Inferior parietal cortex (tissue), 1 donor: ENCODE data around the gene RAP2B.
A peak's percentile ranks its signal among the peaks of the same experiment; 100 is the strongest.
"Not testable (repeated sequence)": the region's sequence is repeated elsewhere in the genome, so short reads cannot be mapped to it uniquely, and the experiment has no call there.

ENCODE experiments used
- DNase-seq: peaks from one replicate; pipeline ENCODE4 v3.0.0-alpha.2; 2016; ENCODE audit errors: extremely low spot score

RAP2B gene

DNA sequence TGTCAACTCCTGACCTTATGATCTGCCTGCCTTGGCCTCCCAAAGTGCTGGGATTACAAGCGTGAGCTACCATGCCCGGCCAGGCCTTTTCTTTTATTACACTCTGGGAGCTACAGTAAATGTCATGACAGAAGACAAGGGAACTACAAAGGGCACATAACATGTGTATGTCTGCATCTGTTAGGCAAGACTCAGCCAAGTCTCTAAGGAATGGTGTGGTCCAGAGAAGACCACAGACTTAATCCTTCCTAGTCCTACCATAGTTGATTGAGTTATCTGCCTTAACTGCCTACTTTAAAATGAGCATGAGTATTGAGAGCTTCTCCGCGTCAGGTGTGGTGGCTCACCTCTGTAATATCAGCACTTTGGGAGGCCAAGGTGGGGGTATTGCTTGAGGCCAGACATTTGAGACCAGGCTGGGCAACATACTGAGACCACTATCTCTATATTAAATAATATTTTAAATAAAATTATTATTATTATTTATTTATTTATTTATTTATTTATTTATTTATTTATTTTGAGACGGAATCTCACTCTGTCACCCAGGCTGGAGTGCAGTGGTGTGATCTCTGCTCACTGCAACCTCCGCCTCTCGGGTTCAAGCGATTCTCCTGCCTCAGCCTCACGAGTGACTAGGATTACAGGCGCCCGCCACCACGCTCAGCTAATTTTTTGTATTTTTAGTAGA is 31.9 kb downstream of the RAP2B start:
- not testable (repeated sequence) for DNase-seq

DNA sequence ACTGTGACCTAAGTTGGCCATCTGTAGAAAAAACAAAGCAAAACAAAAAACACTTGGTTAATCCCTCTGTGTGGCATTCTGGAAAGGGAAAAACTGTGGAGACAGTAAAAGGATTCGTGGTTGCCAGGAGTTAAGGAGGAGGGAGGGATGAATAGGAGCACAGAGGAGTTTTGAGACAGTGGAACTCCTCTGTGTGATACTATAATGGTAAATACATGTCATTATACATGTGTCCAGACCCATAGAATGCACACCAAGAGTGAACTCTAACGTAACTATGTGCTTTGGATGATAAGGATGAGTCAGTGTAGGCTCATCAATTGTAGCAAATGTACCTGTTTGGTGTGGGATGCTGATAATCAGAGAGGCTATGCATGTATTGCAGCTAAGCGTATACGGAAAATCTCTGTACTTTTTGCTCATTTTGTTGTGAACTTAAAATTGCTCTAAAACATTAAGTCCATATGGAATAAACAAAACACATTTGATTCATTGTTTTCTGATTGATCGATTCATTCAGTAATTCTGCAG is 33.4 kb downstream of the RAP2B start:
- DNase-seq, result no peak

DNA sequence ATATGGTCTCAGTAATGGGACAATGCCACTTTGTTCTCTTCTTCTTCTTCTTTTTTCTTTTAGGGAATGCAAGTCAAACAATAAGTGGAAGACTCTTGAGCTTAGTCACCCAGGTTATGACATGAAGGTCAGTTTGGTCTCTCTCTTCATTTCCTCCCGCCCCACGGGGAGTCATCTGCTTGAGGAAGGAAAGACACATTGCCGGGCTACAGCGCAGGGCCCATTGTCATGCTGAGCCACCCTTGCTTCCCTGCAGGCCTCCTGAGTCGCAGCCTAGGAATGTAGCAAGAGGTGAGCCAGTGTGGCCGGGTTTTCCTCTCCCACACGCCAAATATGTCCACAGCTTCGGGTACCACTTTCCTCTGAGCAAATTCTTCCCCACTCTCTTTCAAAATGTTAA is 47.6 kb downstream of the RAP2B start:
- DNase-seq, result no peak

DNA sequence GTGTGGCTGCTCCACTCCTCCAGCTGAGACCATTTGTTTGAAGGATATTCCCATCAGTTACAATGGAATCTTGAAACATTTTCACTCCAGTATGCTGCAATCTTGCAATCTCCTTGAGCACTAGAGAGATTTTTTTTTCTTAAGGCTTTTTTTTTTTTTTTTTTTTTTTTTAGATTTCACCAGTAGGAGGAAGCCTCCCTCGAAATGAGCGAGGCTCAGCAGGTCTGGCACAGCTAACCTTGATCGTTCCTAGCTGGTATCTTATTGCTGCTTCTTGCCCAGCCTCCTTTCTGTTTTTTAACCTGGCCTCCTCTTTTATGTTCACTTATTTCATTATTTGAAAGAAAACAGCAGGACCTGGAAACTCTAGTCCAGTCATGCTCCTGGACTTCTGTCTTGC is 48.1 kb downstream of the RAP2B start:
- peak; percentile 11 for DNase-seq

DNA sequence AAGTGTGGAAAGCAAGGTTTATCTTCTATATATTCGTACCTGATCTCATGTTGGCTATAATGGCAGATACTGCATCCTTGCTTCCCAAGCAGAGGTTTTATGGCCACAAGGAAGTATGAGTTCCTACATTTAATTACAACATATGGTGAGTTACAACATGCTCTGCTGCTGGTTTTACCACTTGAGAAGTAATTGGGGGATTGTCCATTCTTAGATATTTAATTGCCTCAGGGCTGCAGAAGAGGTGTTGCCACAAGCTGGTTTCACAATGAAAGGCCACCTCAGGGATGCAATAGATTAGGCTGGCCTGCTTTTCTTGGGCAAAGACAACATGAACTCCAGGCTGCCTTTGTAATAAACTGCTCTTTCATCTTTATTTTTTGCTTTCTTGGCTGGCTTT is 48.6 kb downstream of the RAP2B start:
- DNase-seq, result no peak

DNA sequence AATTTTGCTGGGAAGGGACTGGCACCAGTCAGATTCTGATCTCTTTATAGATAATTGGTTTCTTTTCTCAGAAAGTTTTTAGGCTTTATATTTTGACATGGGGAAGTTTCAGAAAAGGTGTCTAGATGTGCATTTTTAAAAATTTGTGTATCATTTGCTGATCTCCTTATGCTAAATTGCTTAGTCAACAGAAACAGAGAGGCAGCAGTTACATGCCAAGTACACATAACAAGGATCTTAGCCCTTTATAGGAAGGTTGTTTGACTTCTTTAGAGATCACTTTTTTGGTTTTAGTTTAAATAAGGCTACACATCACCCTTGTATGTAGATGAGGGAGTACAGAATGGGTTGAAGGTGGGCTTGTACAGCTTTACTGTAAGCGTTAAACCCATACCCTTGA is 53.5 kb downstream of the RAP2B start:
- no peak for DNase-seq

DNA sequence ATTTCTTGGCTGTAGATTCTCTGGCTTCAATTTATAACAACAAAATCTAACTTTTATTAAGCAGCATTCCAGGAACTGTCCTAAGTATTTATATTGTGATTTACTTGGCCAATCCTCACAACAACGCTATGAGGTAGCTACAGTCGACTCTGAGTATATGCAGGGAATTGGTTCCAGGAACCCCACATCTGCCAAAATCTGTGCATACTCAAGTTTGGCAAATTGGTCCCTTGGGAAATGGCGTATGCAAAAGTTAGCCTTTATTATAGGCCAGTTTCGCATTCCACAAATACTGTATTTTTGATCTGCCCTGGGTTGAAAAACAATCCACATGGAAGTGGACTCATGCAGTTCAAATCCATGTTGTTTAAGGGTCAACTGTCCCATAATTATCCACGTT is 53.9 kb downstream of the RAP2B start:
- no peak for DNase-seq

DNA sequence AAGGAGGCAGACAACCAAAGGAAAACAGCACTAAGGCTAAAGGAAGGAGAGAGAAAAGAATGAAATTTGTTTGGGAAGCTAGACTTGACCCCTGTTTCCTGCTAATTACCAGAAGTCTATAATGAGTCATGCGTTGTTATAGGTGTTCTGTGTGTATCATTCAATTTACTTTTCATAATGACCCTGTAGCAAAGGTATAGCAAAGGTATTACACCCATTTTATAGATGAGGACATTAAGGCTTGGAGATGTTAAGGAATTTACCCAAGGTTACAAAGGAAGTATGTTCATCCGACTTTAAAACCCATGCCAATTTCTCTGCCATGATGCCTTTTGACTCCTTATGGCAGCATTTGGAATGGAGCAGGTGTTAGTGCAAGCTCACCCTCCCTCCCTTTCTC is 54.9 kb downstream of the RAP2B start:
- no peak for DNase-seq

DNA sequence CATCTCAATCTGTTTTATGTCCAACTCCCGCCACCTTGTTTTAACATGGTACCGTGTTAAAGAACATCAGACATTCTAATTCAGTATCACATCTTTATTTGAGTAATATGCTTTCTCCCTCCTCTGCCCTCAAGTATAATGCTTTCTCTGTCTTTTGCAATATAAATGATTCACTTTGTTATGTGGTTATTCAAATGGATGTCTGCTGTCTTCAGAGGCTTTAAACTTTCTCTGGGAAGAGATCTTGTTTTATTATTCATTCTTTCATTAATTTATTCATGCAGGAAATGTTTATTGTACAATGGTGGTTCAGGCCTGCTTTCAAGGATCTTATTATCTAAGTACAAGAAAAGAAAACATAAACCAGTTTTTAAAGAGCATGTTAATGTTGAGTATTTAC is 57.1 kb downstream of the RAP2B start:
- no peak for DNase-seq
